GM12878 (cell line): ENCODE results near the gene PLEKHH2.
A peak's percentile ranks its signal among the peaks of the same experiment; 100 is the strongest.

ENCODE experiments used
- CTCF ChIP-seq, 3 experiments: IDR thresholded peaks in 2 of 3; conservative IDR thresholded peaks in 1 of 3; 2 replicates each; pipeline ENCODE4 v1.5.1; 2011; ENCODE audit warnings: low read depth in 3 of 3, low read length in 3 of 3, mild to moderate bottlenecking in 3 of 3, control low read depth in 2 of 3, moderate library complexity in 2 of 3, inconsistent platforms in 1 of 3, mixed read lengths in 1 of 3; ENCODE audit not compliant: control insufficient read depth in 2 of 3, insufficient read depth in 1 of 3; ENCODE audit errors: extremely low read depth in 1 of 3
- ESRRA ChIP-seq: IDR thresholded peaks from 2 replicates; pipeline ENCODE4 v1.6.1; 2012; ENCODE audit warnings: mild to moderate bottlenecking, low read length, improper control_type of control experiment
- HDGF ChIP-seq: fragments of 450-650 bp; IDR thresholded peaks from 2 replicates; pipeline ENCODE4 v1.6.1; 2016; ENCODE audit warnings: antibody characterized with exemption
- MYB ChIP-seq: fragments of 150-350 bp; IDR thresholded peaks from 2 replicates; pipeline ENCODE4 v1.6.1; 2014; ENCODE audit warnings: mild to moderate bottlenecking, low read depth, low read length, borderline replicate concordance
- NBN ChIP-seq: fragments of 450-650 bp; IDR thresholded peaks from 2 replicates; pipeline ENCODE4 v1.6.1; 2016
- POLR2AphosphoS2 ChIP-seq: IDR thresholded peaks from 2 replicates; pipeline ENCODE4 v1.6.1; 2011; ENCODE audit warnings: low read depth, mild to moderate bottlenecking, low read length, improper control_type of control experiment, moderate library complexity
- ZBTB33 ChIP-seq: fragments of 450-650 bp; IDR thresholded peaks from 2 replicates; pipeline ENCODE4 v1.6.1; 2017; ENCODE audit warnings: mild to moderate bottlenecking

- TF ChIP-seq HDGF (no peak), CTCF (IDR thresholded peaks at IDR 0.05 in 2 of 3, conservative IDR thresholded peaks at IDR 0.05 in 1 of 3; ENCODE audit: control insufficient read depth in 2 of 3, extremely low read depth in 1 of 3, insufficient read depth in 1 of 3, low read depth in 3 of 3, low read length in 3 of 3) (peak; percentile 66 to 73 (median 66); a peak in 5 of 6 replicates), ZBTB33 (no peak), POLR2AphosphoS2 (no peak), MYB (no peak), NBN (no peak), ESRRA (no peak)
These were observed 27.7 kb upstream of the PLEKHH2 start for GRCh38 chr2:43609290-43609918.
